ENCODE data around the gene SAMD11. TPM values are rescaled to one million over a fixed set of nuclear protein-coding genes. Genes with fewer than 3 reads are reported as not detected.
A peak's percentile ranks its signal among the peaks of the same experiment; 100 is the strongest.

The SAMD11 gene
- total and polyA plus RNA-seq, 10 of the 15 experiments (the other 5 are each of a cell fraction or from before 2014, with no cell fraction given) = 0.04 to 0.31 (median 0.19) TPM; not detected in 6

GRCh38 chr1:941588-942383 is 18.1 kb downstream of the SAMD11 start (continued):
- no peak for TF ChIP-seq SKIL (IDR thresholded peaks at IDR 0.05; ENCODE audit: low read depth, poor library complexity, severe bottlenecking)
- TF ChIP-seq DPF2 (IDR thresholded peaks at IDR 0.05) = peak; percentile 44; the same call in 1 of the 2 replicates
- TF ChIP-seq HSF1 (IDR thresholded peaks at IDR 0.05; ENCODE audit: low read depth, low read length) = no peak
- no peak for TF ChIP-seq SIN3A (IDR thresholded peaks at IDR 0.05; ENCODE audit: low read depth, low read length)
- no peak for TF ChIP-seq NFIC (IDR thresholded peaks at IDR 0.05; ENCODE audit: low read depth, low read length)
- no peak for TF ChIP-seq EED (IDR thresholded peaks at IDR 0.05; ENCODE audit: low read depth)
- no peak for TF ChIP-seq KLF5 (IDR thresholded peaks at IDR 0.05; ENCODE audit: partially characterized antibody)
- TF ChIP-seq NR2F1 (conservative IDR thresholded peaks at IDR 0.05) = 0 out of 2 replicates have a peak, but pooled peaks have one; percentile 30
- TF ChIP-seq FOXK2 (IDR thresholded peaks at IDR 0.05) = no peak
- TF ChIP-seq CHD4 (IDR thresholded peaks at IDR 0.05) = no peak
- TF ChIP-seq NR2C2 (IDR thresholded peaks at IDR 0.05; ENCODE audit: borderline replicate concordance, control insufficient read depth, insufficient read length, low read depth) = no peak
- no peak for TF ChIP-seq POU2F2 (IDR thresholded peaks at IDR 0.05; ENCODE audit: borderline replicate concordance, low read depth, low read length)
- TF ChIP-seq GATAD2B (conservative IDR thresholded peaks at IDR 0.05; ENCODE audit: low read depth) = peak; percentile 39; the same call in 1 of the 2 replicates
- no peak for TF ChIP-seq PAX5 (IDR thresholded peaks at IDR 0.05; ENCODE audit: borderline replicate concordance, low read depth, low read length)
- no peak for TF ChIP-seq STAT3 (IDR thresholded peaks at IDR 0.05; ENCODE audit: low read depth, low read length)
- no peak for TF ChIP-seq E2F8 (IDR thresholded peaks at IDR 0.05; ENCODE audit: low read depth, partially characterized antibody)
- TF ChIP-seq KDM1A (IDR thresholded peaks at IDR 0.05; ENCODE audit: borderline replicate concordance) = no peak
- no peak for TF ChIP-seq NFYA (IDR thresholded peaks at IDR 0.05; ENCODE audit: borderline replicate concordance, low read depth, low read length)
- no peak for TF ChIP-seq KAT2A (conservative IDR thresholded peaks at IDR 0.05; ENCODE audit: control insufficient read depth, low read depth, low read length)
- no peak for TF ChIP-seq CHD1 (IDR thresholded peaks at IDR 0.05; ENCODE audit: low read depth, low read length)
- TF ChIP-seq REST (IDR thresholded peaks at IDR 0.05; ENCODE audit: low read depth, low read length) = no peak
